Immature natural killer cell (primary cell): ENCODE data around the gene IBSP. TPM values are rescaled to one million over a fixed set of nuclear protein-coding genes. Genes with fewer than 3 reads are reported as not detected.

Source experiments
- DNase-seq, 3 donors: peaks; one replicate each; pipeline ENCODE4 v3.0.0; 2022; ENCODE audit warnings: mixed read lengths in 1 of 3
- H3K27ac Mint-ChIP-seq, 6 donors: one replicate each; pipeline ENCODE4 v1.8.0; 2020; ENCODE audit warnings: mixed read lengths in 6 of 6, mild to moderate bottlenecking in 5 of 6, inconsistent platforms in 4 of 6, moderate library complexity in 3 of 6
- H3K27me3 Mint-ChIP-seq, 3 donors: one replicate each; pipeline ENCODE4 v1.8.0; 2020 to 2021; ENCODE audit warnings: low read depth in 3 of 3, mild to moderate bottlenecking in 3 of 3, mixed read lengths in 3 of 3, moderate library complexity in 3 of 3, inconsistent platforms in 1 of 3
- H3K36me3 Mint-ChIP-seq, 3 donors: one replicate each; pipeline ENCODE4 v1.8.0; 2020; ENCODE audit warnings: mixed read lengths in 3 of 3, inconsistent platforms in 2 of 3, mild to moderate bottlenecking in 2 of 3
- H3K4me1 Mint-ChIP-seq, 2 donors: one replicate each; pipeline ENCODE4 v1.8.0; 2020; ENCODE audit warnings: inconsistent platforms in 2 of 2, mild to moderate bottlenecking in 2 of 2, mixed read lengths in 2 of 2, moderate library complexity in 1 of 2
- H3K4me3 Mint-ChIP-seq, 5 donors: one replicate each; pipeline ENCODE4 v1.8.0; 2020; ENCODE audit warnings: mild to moderate bottlenecking in 5 of 5, mixed read lengths in 5 of 5, inconsistent platforms in 3 of 5, moderate library complexity in 3 of 5
- H3K9me3 Mint-ChIP-seq, 6 donors: one replicate each; pipeline ENCODE4 v1.8.0; 2020; ENCODE audit warnings: mild to moderate bottlenecking in 6 of 6, mixed read lengths in 6 of 6, inconsistent platforms in 4 of 6, moderate library complexity in 3 of 6
- polyA plus RNA-seq, 3 donors: library from polyadenylated mRNA; unstranded; fragments of 300-500 nt; fragmentation: Illumina TruSeq; gene quantifications; one replicate each; pipeline ENCODE4 v1.2.3, GENCODE V29; 2021

IBSP gene
- polyA plus RNA-seq, 3 donors from 2014 or later = not detected

GRCh38 chr4:87811977-87812376, 12.6 kb downstream of the IBSP start:
- H3K36me3 Mint-ChIP-seq = no peaks in the 10 kb centered on the region
- no peak for DNase-seq
- no peaks in the 10 kb centered on the region for H3K4me1 Mint-ChIP-seq
- H3K27me3 Mint-ChIP-seq = peaks cover 0 to 4% (median 3%) of the 10 kb centered on the region in 3 donors
- peaks cover 0 to 4% (median 0%) of the 10 kb centered on the region in 6 donors for H3K9me3 Mint-ChIP-seq
- H3K27ac Mint-ChIP-seq = no peak overlapping the region
- H3K4me3 Mint-ChIP-seq = no peak overlapping the region

DNA sequence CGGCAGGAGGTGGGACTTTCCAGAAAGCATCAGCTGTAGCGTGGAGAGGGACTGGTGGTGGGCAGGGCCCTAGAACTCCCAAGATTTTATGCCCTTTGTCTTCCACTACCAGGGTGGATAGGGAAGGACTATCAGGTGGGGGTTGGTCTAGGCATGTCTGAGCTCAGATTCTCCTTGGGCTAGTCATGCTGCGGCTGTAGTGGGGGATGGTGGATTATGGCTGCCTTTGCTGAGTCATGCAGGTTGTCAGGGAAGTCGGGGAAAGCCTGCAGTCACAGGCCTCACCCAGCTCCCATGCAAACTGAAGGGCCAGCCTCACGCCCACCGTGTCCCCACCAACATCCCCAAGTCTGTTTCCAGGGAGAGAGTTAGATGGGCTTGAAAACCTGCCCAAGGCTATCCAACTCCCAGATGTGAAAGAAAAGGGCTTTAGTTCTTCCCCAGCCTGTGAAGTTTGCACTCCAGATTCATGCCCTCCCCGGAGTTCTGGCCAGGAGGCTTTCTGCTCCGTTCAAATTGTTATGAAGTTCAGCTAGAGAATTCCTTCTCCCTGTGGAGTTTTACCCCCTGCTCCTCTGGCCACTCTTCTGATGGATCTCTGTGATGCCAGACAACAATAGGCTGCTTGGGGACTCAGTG, 20.0 kb downstream of the IBSP start:
- Mint-ChIP-seq H3K4me1 (no peaks in the 10 kb centered on the region), H3K9me3 (peaks cover 0 to 6% (median 2%) of the 10 kb centered on the region in 6 donors), H3K27me3 (peaks cover 4 to 8% (median 5%) of the 10 kb centered on the region in 3 donors), H3K27ac (no peak overlapping the region), H3K36me3 (no peaks in the 10 kb centered on the region), H3K4me3 (no peak overlapping the region)
- DNase-seq = no peak

- Mint-ChIP-seq H3K4me1 (no peaks in the 10 kb centered on the region), H3K4me3 (no peak overlapping the region), H3K27me3 (peaks cover 2 to 6% (median 5%) of the 10 kb centered on the region in 3 donors), H3K9me3 (peaks cover 0 to 4% (median 2%) of the 10 kb centered on the region in 6 donors), H3K36me3 (no peaks in the 10 kb centered on the region), H3K27ac (no peak overlapping the region)
- no peak for DNase-seq
These were observed 23.8 kb downstream of the IBSP start for GRCh38 chr4:87823200-87823599.

DNA sequence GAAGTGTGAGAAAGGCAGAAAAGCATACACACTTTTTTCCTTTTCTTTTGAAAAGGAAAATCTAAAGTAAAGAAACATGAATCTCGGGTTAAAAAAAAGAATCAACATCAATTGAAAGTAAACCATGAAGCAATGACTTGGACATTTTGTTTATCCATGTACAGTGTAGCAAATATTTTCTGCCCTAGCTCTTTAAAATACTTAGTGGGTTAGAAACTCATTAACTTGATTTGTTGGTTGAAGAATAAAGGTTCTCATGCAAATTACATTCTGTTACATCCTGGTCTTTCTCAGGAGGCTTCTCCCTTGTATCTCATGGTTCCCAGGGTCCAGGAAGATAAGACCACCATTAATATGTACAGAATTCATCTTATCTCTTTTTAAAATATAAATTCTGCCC, 24.4 kb downstream of the IBSP start:
- Mint-ChIP-seq H3K9me3 (peaks cover 0 to 4% (median 2%) of the 10 kb centered on the region in 6 donors), H3K27ac (no peak overlapping the region), H3K4me1 (no peaks in the 10 kb centered on the region), H3K4me3 (no peak overlapping the region), H3K36me3 (no peaks in the 10 kb centered on the region), H3K27me3 (peaks cover 2 to 5% (median 4%) of the 10 kb centered on the region in 3 donors)
- DNase-seq = no peak

GRCh38 chr4:87824352-87824751, 25.0 kb downstream of the IBSP start:
- peaks cover 0 to 4% (median 2%) of the 10 kb centered on the region in 6 donors for H3K9me3 Mint-ChIP-seq
- no peaks in the 10 kb centered on the region for H3K4me1 Mint-ChIP-seq
- no peaks in the 10 kb centered on the region for H3K36me3 Mint-ChIP-seq
- no peak for DNase-seq
- no peak overlapping the region for H3K4me3 Mint-ChIP-seq
- no peak overlapping the region for H3K27ac Mint-ChIP-seq
- H3K27me3 Mint-ChIP-seq = peaks cover 0 to 5% (median 4%) of the 10 kb centered on the region in 3 donors

GRCh38 chr4:87832669-87833068, 33.3 kb downstream of the IBSP start, which contains the start of gene MEPE:
Gene MEPE (plus strand): TSS chr4:87832969. CDS start chr4:87834715, 1,746 bp downstream.
- H3K4me1 Mint-ChIP-seq = no peaks in the 10 kb centered on the region
- H3K36me3 Mint-ChIP-seq = no peaks in the 10 kb centered on the region
- no peak within 1 kb of the TSS for H3K4me3 Mint-ChIP-seq
- H3K9me3 Mint-ChIP-seq = no peaks in the 10 kb centered on the region
- peaks cover 0 to 10% (median 2%) of the 10 kb centered on the region in 3 donors for H3K27me3 Mint-ChIP-seq
- H3K27ac Mint-ChIP-seq = no peak within 1 kb of the TSS
- DNase-seq = no peak

- Mint-ChIP-seq H3K36me3 (no peaks in the 10 kb centered on the region), H3K4me3 (no peak overlapping the region), H3K27me3 (peaks cover 3 to 8% (median 5%) of the 10 kb centered on the region in 3 donors), H3K9me3 (no peaks in the 10 kb centered on the region), H3K4me1 (no peaks in the 10 kb centered on the region), H3K27ac (no peak overlapping the region)
- DNase-seq = no peak
These were observed 35.0 kb downstream of the IBSP start for GRCh38 chr4:87834401-87834800.

DNA sequence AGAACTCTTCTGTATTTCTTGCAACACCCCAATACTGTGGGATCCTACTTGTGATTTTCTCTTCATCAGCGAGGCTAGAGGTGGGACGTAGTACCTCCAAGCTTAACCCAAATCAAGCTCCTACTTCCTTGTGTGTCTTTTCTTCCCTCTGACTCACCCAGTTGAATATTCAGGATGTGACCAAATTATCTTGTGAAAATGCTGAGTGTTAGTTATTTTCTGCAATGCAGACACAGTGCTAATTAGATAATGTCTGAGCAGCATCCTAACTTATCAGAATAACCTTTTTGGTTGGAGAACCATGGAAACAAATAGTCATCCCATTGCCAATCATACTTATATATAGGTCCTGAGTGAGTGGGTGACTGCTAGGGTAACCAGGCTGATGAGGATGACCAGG, 35.8 kb downstream of the IBSP start:
- no peak overlapping the region for H3K27ac Mint-ChIP-seq
- no peak overlapping the region for H3K4me3 Mint-ChIP-seq
- DNase-seq = no peak
- no peaks in the 10 kb centered on the region for H3K36me3 Mint-ChIP-seq
- H3K27me3 Mint-ChIP-seq = peaks cover 4 to 8% (median 6%) of the 10 kb centered on the region in 3 donors
- no peaks in the 10 kb centered on the region for H3K4me1 Mint-ChIP-seq
- H3K9me3 Mint-ChIP-seq = no peaks in the 10 kb centered on the region

DNA sequence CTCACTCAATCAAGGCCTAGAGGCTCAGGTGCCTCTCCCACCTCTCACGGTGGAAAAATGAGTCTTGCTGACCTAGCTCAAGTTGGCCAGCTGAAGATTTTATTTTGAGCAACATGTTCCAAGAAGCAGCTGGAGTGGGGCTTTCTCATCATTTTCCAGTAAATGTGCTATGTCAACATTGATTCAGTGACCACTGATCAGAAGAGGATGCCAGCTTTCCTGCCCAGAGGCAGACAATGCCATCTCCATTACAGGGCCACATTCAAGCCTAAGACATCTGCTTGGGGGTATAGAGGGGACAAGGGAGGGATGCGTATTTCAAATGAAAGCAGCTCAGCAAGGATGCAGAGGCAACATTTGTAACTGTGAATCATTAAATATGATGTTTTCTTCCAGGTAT, 36.4 kb downstream of the IBSP start:
- Mint-ChIP-seq H3K27me3 (peaks cover 4 to 6% (median 4%) of the 10 kb centered on the region in 3 donors), H3K9me3 (no peaks in the 10 kb centered on the region), H3K4me3 (no peak overlapping the region), H3K27ac (no peak overlapping the region), H3K36me3 (no peaks in the 10 kb centered on the region), H3K4me1 (no peaks in the 10 kb centered on the region)
- no peak for DNase-seq

DNA sequence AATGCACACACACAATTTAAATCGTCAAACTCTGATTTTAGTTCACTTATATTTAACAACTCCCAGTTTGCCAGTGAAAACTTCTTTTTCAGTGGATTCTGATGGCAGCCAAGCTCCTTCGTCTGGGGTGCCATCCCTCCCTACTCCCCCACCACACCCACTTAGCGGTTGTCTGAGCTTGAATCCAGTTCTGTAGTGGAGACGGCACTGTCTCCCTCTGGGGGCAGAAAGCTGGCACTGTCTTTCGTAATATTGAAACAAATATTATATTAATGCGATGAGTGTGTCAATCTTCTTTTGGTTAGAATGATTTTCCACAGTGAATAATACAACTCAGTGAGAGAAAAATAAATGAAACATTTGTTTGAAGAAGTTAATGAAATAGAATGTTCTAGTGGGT, 38.9 kb downstream of the IBSP start:
- Mint-ChIP-seq H3K27me3 (peaks cover 4 to 8% (median 6%) of the 10 kb centered on the region in 3 donors), H3K9me3 (no peaks in the 10 kb centered on the region), H3K36me3 (no peaks in the 10 kb centered on the region), H3K4me1 (no peaks in the 10 kb centered on the region), H3K4me3 (no peak overlapping the region), H3K27ac (no peak overlapping the region)
- no peak for DNase-seq

- DNase-seq = no peak
- Mint-ChIP-seq H3K27ac (no peak overlapping the region), H3K36me3 (no peaks in the 10 kb centered on the region), H3K9me3 (no peaks in the 10 kb centered on the region), H3K27me3 (peaks cover 4 to 9% (median 7%) of the 10 kb centered on the region in 3 donors), H3K4me1 (no peaks in the 10 kb centered on the region), H3K4me3 (no peak overlapping the region)
These were observed 39.7 kb downstream of the IBSP start for GRCh38 chr4:87838890-87839591.

- H3K9me3 Mint-ChIP-seq = no peaks in the 10 kb centered on the region
- H3K4me1 Mint-ChIP-seq = no peaks in the 10 kb centered on the region
- no peak overlapping the region for H3K4me3 Mint-ChIP-seq
- H3K27me3 Mint-ChIP-seq = peaks cover 4 to 10% (median 8%) of the 10 kb centered on the region in 3 donors
- H3K36me3 Mint-ChIP-seq = no peaks in the 10 kb centered on the region
- DNase-seq = no peak
- no peak overlapping the region for H3K27ac Mint-ChIP-seq
These were observed 40.2 kb downstream of the IBSP start for GRCh38 chr4:87839592-87839946.

GRCh38 chr4:87840149-87840548, 40.8 kb downstream of the IBSP start:
- DNase-seq = no peak
- H3K4me1 Mint-ChIP-seq = no peaks in the 10 kb centered on the region
- H3K27me3 Mint-ChIP-seq = peaks cover 4 to 9% (median 8%) of the 10 kb centered on the region in 3 donors
- no peaks in the 10 kb centered on the region for H3K36me3 Mint-ChIP-seq
- no peak overlapping the region for H3K4me3 Mint-ChIP-seq
- H3K27ac Mint-ChIP-seq = no peak overlapping the region
- no peaks in the 10 kb centered on the region for H3K9me3 Mint-ChIP-seq

- H3K27ac Mint-ChIP-seq = no peak overlapping the region
- H3K4me1 Mint-ChIP-seq = peaks cover under 1 to 5% of the 10 kb centered on the region in 2 donors
- no peaks in the 10 kb centered on the region for H3K36me3 Mint-ChIP-seq
- DNase-seq = no peak
- H3K4me3 Mint-ChIP-seq = no peak overlapping the region
- no peaks in the 10 kb centered on the region for H3K9me3 Mint-ChIP-seq
- H3K27me3 Mint-ChIP-seq = peaks cover 5 to 10% (median 6%) of the 10 kb centered on the region in 3 donors
These were observed 44.6 kb downstream of the IBSP start for GRCh38 chr4:87843936-87844335.
